Measurements from ENCODE around the gene DMXL2.
"Not testable (repeated sequence)": the region's sequence is repeated elsewhere in the genome, so short reads cannot be mapped to it uniquely, and the experiment has no call there.

The DMXL2 gene

GRCh38 chr15:51425517-51426040 lies 197.0 kb downstream of the DMXL2 start:
- Mint-ChIP-seq H3K27me3 (ENCODE audit: low read depth, poor library complexity) (no peaks in the 10 kb centered on the region), H3K4me1 (no peaks in the 10 kb centered on the region), H3K4me3 (no peak overlapping the region), H3K36me3 (ENCODE audit: low read depth) (no peaks in the 10 kb centered on the region), H3K9me3 (peaks cover 15% of the 10 kb centered on the region), H3K27ac (no peak overlapping the region)
- DNase-seq: no peak
- TF ChIP-seq CTCF (IDR thresholded peaks at IDR 0.05): no peak

GRCh38 chr15:51424780-51425179 lies 197.8 kb downstream of the DMXL2 start:
- Mint-ChIP-seq H3K36me3 (ENCODE audit: low read depth) (no peaks in the 10 kb centered on the region), H3K9me3 (peaks cover 15% of the 10 kb centered on the region), H3K27ac (no peak overlapping the region), H3K27me3 (ENCODE audit: low read depth, poor library complexity) (no peaks in the 10 kb centered on the region), H3K4me3 (no peak overlapping the region), H3K4me1 (no peaks in the 10 kb centered on the region)
- DNase-seq: no peak
- no peak for TF ChIP-seq CTCF (IDR thresholded peaks at IDR 0.05)

- not testable (repeated sequence) for H3K27me3 Mint-ChIP-seq (ENCODE audit: low read depth, poor library complexity); H3K4me1 Mint-ChIP-seq; DNase-seq; H3K36me3 Mint-ChIP-seq (ENCODE audit: low read depth); H3K4me3 Mint-ChIP-seq; H3K27ac Mint-ChIP-seq
- H3K9me3 Mint-ChIP-seq: peaks cover 11% of the 10 kb centered on the region
These were observed 199.5 kb downstream of the DMXL2 start for GRCh38 chr15:51423040-51423439.

GRCh38 chr15:51416129-51416528 lies 206.4 kb downstream of the DMXL2 start:
- TF ChIP-seq CTCF (IDR thresholded peaks at IDR 0.05): no peak
- no peaks in the 10 kb centered on the region for H3K9me3 Mint-ChIP-seq
- H3K36me3 Mint-ChIP-seq (ENCODE audit: low read depth): no peaks in the 10 kb centered on the region
- no peak for DNase-seq
- H3K27ac Mint-ChIP-seq: no peak overlapping the region
- no peaks in the 10 kb centered on the region for H3K4me1 Mint-ChIP-seq
- H3K27me3 Mint-ChIP-seq (ENCODE audit: low read depth, poor library complexity): no peaks in the 10 kb centered on the region
- no peak overlapping the region for H3K4me3 Mint-ChIP-seq

GRCh38 chr15:51414256-51414860 lies 208.2 kb downstream of the DMXL2 start:
- TF ChIP-seq CTCF (IDR thresholded peaks at IDR 0.05): no peak

GRCh38 chr15:51405693-51406523 lies 216.7 kb downstream of the DMXL2 start:
- Mint-ChIP-seq H3K4me3 (no peak overlapping the region), H3K27me3 (ENCODE audit: low read depth, poor library complexity) (no peaks in the 10 kb centered on the region), H3K9me3 (no peaks in the 10 kb centered on the region), H3K4me1 (peaks cover 12% of the 10 kb centered on the region), H3K36me3 (ENCODE audit: low read depth) (no peaks in the 10 kb centered on the region), H3K27ac (no peak overlapping the region)
- no peak for TF ChIP-seq CTCF (IDR thresholded peaks at IDR 0.05)
- DNase-seq: no peak

More at GRCh38 chr15:51414256-51414860, 208.2 kb downstream of the DMXL2 start:
- no peaks in the 10 kb centered on the region for H3K36me3 Mint-ChIP-seq (ENCODE audit: low read depth)
- H3K4me3 Mint-ChIP-seq: no peak overlapping the region
- no peaks in the 10 kb centered on the region for H3K9me3 Mint-ChIP-seq
- H3K27me3 Mint-ChIP-seq (ENCODE audit: low read depth, poor library complexity): no peaks in the 10 kb centered on the region
- H3K27ac Mint-ChIP-seq: no peak overlapping the region
- no peaks in the 10 kb centered on the region for H3K4me1 Mint-ChIP-seq
- DNase-seq: no peak

Measured in nephron progenitor cell (in vitro differentiated cells).